IMR-90 (cell line): ENCODE results near the gene SCGB1D1.

Source experiments
- CTCF ChIP-seq: conservative IDR thresholded peaks from 2 replicates; pipeline ENCODE4 v1.5.1; 2012; ENCODE audit warnings: mild to moderate bottlenecking, low read depth, low read length, improper control_type of control experiment
- FOS ChIP-seq: fragments of 150-350 bp; IDR thresholded peaks from 2 replicates; pipeline ENCODE4 v1.6.1; 2016; ENCODE audit warnings: low read depth, low read length
- MAZ ChIP-seq: IDR thresholded peaks from 2 replicates; pipeline ENCODE4 v1.6.1; 2012; ENCODE audit warnings: low read depth, mild to moderate bottlenecking, low read length, improper control_type of control experiment, moderate library complexity, borderline replicate concordance
- POLR2A ChIP-seq: IDR thresholded peaks from 2 replicates; pipeline ENCODE4 v1.6.1; 2012; ENCODE audit warnings: mild to moderate bottlenecking, low read depth, low read length
- RAD21 ChIP-seq: IDR thresholded peaks from 2 replicates; pipeline ENCODE4 v1.6.1; 2012; ENCODE audit warnings: low read length, improper control_type of control experiment
- USF2 ChIP-seq: fragments of 150-350 bp; IDR thresholded peaks from 2 replicates; pipeline ENCODE4 v1.6.1; 2017; ENCODE audit warnings: mild to moderate bottlenecking, antibody characterized with exemption, low read length, low read depth

DNA sequence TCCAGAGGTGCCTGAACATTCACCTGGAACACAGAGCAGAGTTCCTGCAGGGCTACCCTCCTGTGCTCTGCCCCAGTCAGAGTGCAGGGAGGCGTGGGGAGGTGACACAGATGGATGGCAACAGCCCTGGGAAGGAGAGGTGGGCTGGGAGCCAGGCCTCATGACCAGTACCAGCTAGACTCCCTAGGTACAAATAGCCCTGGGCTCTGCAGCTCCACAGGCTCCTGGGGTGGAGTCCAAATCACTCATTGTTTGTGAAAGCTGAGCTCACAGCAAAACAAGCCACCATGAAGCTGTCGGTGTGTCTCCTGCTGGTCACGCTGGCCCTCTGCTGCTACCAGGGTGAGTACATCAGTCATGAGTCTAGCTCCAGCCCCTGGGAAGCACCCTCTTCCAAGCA lies 52.0 kb downstream of the SCGB1D1 start, which contains the start of gene SCGB1D2:
- no peak for TF ChIP-seq MAZ
- no peak for TF ChIP-seq CTCF
- no peak for TF ChIP-seq FOS
- no peak for TF ChIP-seq POLR2A
- no peak for TF ChIP-seq RAD21
- no peak for TF ChIP-seq USF2
